SW480 (cell line): Measurements from ENCODE around the gene PPP1R9B.
A peak's percentile ranks its signal among the peaks of the same experiment; 100 is the strongest.

Source experiments
- DNase-seq: peaks from one replicate; pipeline ENCODE4 v3.0.0-alpha.2; 2016; ENCODE audit warnings: low spot score

Gene PPP1R9B

GRCh38 chr17:50187751-50188530 lies 37.5 kb upstream of the PPP1R9B start:
- no peak for DNase-seq

GRCh38 chr17:50187394-50187725 lies 36.9 kb upstream of the PPP1R9B start:
- DNase-seq, result no peak

GRCh38 chr17:50186661-50187393 lies 36.4 kb upstream of the PPP1R9B start:
- no peak for DNase-seq

- no peak for DNase-seq
Observed at GRCh38 chr17:50185631-50186471, 35.4 kb upstream of the PPP1R9B start.

- no peak for DNase-seq
Observed at GRCh38 chr17:50184611-50185398, 34.3 kb upstream of the PPP1R9B start.

- no peak for DNase-seq
Observed at GRCh38 chr17:50184064-50184463, 33.6 kb upstream of the PPP1R9B start.

GRCh38 chr17:50183421-50183994 lies 33.0 kb upstream of the PPP1R9B start:
- no peak for DNase-seq

GRCh38 chr17:50182783-50183420 lies 32.4 kb upstream of the PPP1R9B start:
- DNase-seq, result no peak

- peak; percentile 43 for DNase-seq
Observed at GRCh38 chr17:50181591-50182560, 31.4 kb upstream of the PPP1R9B start.

GRCh38 chr17:50181144-50181543 lies 30.7 kb upstream of the PPP1R9B start:
- peak; percentile 37 for DNase-seq

- DNase-seq, result no peak
Observed at GRCh38 chr17:50180620-50181019, 30.1 kb upstream of the PPP1R9B start.

GRCh38 chr17:50180111-50180510 lies 29.6 kb upstream of the PPP1R9B start:
- no peak for DNase-seq

- DNase-seq, result peak; percentile 96
Observed at GRCh38 chr17:50177983-50178834, 27.7 kb upstream of the PPP1R9B start.

GRCh38 chr17:50177476-50177875 lies 27.0 kb upstream of the PPP1R9B start:
- DNase-seq, result no peak

- DNase-seq, result no peak
Observed at GRCh38 chr17:50176559-50177357, 26.3 kb upstream of the PPP1R9B start.

- no peak for DNase-seq
Observed at GRCh38 chr17:50175035-50175807, 24.7 kb upstream of the PPP1R9B start.

GRCh38 chr17:50174444-50174843 lies 24.0 kb upstream of the PPP1R9B start:
- DNase-seq, result no peak
